Brain microvascular endothelial cell (primary cell): ENCODE results near the gene SELENOK.

ENCODE experiments used
- DNase-seq: peaks from one replicate; pipeline ENCODE4 v3.0.0-alpha.2; 2020
- H3K27ac ChIP-seq: fragments of 250-450 bp; sonication (Bioruptor Pico); 2 replicates; pipeline ENCODE4 v1.5.1; 2020; ENCODE audit warnings: mild to moderate bottlenecking, moderate library complexity
- H3K27me3 ChIP-seq: fragments of 250-450 bp; sonication (Bioruptor Pico); replicated peaks from 2 replicates; pipeline ENCODE4 v1.5.1; 2020; ENCODE audit warnings: mild to moderate bottlenecking
- H3K36me3 ChIP-seq: fragments of 250-450 bp; sonication (Bioruptor Pico); replicated peaks from 2 replicates; pipeline ENCODE4 v1.5.1; 2020; ENCODE audit warnings: mild to moderate bottlenecking
- H3K4me3 ChIP-seq: 2 replicates; pipeline ENCODE4 v1.5.1; 2011; ENCODE audit warnings: low read depth, mild to moderate bottlenecking, control low read depth, low read length, moderate library complexity
- in situ Hi-C: cut with HindIII; loops from 2 replicates; pipeline ENCODE4 v1.10.0; 2017; ENCODE audit warnings: low sequenced_read_pairs, low pct_ligation_motif_present
- TF ChIP-seq, protein P1 (sequence below): IDR thresholded peaks from 2 replicates; pipeline ENCODE4 v1.5.1; 2011; ENCODE audit warnings: low read depth, mild to moderate bottlenecking, moderate library complexity, low read length, control low read depth, inconsistent platforms; ENCODE audit errors: missing control alignments

SELENOK gene

DNA sequence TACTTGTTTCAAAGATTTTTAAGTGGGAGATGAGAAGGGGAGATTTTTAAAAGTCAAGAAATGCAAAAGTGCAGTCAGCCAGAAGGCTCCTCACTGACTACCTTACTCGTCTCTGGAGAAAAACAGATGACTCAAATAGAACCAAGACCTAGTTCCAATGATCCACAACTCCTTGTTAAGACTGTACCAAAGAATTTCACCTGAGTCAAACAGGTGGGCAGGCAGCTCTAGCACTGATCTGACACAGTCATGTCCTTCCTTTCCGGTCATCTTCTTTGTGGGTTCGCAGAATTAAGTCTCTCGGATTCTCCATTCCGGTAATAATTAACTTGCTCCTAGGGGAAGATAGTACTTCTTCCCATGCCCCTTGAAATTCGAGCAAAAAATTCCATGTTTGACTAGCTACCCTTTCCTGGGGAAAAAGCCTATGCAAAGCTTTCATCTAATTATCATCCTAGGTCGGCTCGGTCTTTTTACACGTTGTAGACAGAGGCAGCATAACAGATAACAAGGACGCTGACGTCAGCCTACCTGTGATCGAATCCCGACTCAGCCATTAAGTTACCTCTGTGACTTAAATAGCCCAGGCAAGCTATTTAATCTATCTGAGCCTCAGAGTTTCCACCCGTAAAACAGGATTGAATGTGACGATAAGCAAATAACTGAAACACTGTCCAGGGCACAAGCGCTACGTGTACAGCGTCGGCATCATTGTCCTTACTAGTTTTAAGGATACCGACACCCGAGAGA is 758 bp downstream of the SELENOK start:
- TF ChIP-seq, protein P1, sequence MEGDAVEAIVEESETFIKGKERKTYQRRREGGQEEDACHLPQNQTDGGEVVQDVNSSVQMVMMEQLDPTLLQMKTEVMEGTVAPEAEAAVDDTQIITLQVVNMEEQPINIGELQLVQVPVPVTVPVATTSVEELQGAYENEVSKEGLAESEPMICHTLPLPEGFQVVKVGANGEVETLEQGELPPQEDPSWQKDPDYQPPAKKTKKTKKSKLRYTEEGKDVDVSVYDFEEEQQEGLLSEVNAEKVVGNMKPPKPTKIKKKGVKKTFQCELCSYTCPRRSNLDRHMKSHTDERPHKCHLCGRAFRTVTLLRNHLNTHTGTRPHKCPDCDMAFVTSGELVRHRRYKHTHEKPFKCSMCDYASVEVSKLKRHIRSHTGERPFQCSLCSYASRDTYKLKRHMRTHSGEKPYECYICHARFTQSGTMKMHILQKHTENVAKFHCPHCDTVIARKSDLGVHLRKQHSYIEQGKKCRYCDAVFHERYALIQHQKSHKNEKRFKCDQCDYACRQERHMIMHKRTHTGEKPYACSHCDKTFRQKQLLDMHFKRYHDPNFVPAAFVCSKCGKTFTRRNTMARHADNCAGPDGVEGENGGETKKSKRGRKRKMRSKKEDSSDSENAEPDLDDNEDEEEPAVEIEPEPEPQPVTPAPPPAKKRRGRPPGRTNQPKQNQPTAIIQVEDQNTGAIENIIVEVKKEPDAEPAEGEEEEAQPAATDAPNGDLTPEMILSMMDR = no peak
- no peaks in the 10 kb centered on the region for H3K36me3 ChIP-seq
- H3K27ac ChIP-seq = peak overlapping the region; percentile 93
- H3K27me3 ChIP-seq = no peaks in the 10 kb centered on the region
- in situ Hi-C loops = no loop called here
- peak overlapping the region; percentile 94 for H3K4me3 ChIP-seq
- peak; percentile 34 for DNase-seq

DNA sequence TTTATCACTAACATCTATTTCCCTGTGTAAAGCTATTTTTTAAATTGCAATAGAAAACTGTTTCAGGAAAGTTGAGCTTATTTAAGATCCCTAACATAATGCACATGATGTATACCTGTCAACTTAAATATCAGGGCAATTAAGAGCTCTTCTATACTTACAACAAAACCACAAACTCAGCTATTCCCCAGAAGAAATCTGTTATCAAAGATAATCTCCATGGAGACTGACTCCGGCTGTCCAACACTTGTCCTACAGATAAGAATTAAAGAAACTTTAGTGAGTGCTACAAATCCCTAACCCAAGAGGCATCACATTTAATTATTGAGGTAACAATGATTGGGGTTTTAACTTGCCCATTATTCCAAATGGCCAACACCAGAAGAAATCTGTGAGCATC is 3.4 kb downstream of the SELENOK start:
- H3K27ac ChIP-seq = no peak overlapping the region
- TF ChIP-seq, protein P1 = no peak
- H3K4me3 ChIP-seq = no peak overlapping the region
- DNase-seq = peak; percentile 1
- H3K27me3 ChIP-seq = no peaks in the 10 kb centered on the region
- H3K36me3 ChIP-seq = no peaks in the 10 kb centered on the region
- in situ Hi-C loops = no loop called here

DNA sequence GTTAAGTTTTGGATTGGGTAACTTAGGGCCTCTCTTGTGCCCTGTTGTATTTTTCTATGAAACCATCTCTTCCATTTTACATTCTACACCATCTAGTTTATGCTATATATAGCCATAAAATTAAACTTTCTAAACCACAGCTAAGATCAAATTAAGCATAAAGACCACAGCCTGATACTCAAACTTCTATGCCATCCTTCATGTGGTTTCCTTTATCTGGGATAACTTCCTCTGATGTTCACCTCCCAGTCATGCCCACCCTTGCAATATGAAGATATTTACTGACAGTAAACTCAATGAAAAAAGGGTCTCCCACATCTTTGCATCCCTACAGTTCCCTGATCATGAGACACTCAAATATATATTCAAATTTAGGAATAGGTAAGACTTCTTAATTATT is 4.2 kb downstream of the SELENOK start:
- no peaks in the 10 kb centered on the region for H3K27me3 ChIP-seq
- H3K36me3 ChIP-seq = no peaks in the 10 kb centered on the region
- no peak for DNase-seq
- in situ Hi-C loops = no loop called here
- TF ChIP-seq, protein P1 = no peak
- no peak overlapping the region for H3K27ac ChIP-seq
- no peak overlapping the region for H3K4me3 ChIP-seq

DNA sequence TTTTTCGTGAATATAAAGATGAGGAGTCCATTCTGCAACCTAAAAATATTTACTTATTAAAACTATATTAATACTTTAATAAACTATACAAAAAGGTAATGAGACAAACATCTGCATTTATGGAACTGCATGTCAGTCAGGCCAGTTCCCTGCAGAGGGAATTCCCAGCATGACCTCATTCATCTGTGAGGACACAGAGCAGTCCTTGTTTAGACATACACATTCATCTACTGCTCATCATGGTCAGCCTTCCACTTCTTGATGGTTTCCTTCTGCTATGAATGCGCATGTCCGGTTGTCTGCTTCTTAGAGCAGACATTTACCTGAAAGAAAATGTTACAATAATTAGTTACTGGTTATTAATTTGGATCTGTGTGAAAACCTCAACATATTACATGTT is 6.4 kb downstream of the SELENOK start:
- H3K27ac ChIP-seq = no peak overlapping the region
- DNase-seq = peak; percentile 27

DNA sequence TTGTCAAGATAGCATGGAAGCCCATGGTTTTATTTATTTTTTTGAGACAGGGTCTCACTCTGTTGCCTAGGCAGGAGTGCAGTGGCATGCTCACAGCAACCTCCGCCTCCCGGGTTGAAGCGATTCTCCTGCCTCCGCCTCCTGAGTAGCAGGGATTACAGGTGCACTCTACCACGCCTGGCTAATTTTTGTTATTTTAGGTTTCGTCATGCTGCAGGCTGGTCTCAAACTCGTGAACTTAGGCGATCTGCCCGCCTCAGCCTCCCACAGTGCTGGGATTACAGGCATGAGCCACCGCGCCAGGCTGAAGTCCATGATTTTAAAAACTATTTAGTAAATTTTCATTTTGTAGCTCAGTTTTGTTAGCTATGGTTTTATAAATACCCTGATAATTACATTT is 7.0 kb downstream of the SELENOK start:
- in situ Hi-C loops = no loop called here
- TF ChIP-seq, protein P1 = no peak
- no peak for DNase-seq
- Histone ChIP-seq H3K36me3 (peaks cover 2% of the 10 kb centered on the region), H3K27me3 (no peaks in the 10 kb centered on the region), H3K27ac (no peak overlapping the region), H3K4me3 (no peak overlapping the region)

More for the DNA sequence above, 6.4 kb downstream of the SELENOK start:
- no peak overlapping the region for H3K4me3 ChIP-seq
- no peaks in the 10 kb centered on the region for H3K36me3 ChIP-seq
- no peaks in the 10 kb centered on the region for H3K27me3 ChIP-seq
- TF ChIP-seq, protein P1 = no peak
- in situ Hi-C loops = no loop called here

DNA sequence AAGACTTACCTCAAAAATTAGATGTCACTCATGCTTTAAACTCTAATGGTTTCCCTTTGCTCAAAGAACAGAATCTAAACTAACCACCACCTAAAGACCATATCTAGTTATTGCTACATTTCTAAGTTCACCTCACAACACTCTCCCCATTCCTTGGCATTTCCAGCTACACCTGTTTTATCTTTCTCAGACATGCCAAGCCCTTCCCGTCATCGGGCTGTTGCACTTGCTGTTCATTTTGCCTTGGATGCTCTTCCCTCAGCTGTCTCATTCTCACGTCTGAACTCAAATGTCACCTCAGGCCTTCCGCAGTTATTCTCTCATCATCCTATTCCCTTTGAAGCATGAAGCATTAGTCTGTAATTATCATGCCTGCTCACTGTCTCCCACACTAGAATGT is 8.7 kb downstream of the SELENOK start:
- no peak for DNase-seq
- H3K4me3 ChIP-seq = no peak overlapping the region
- TF ChIP-seq, protein P1 = no peak
- in situ Hi-C loops = no loop called here
- H3K27me3 ChIP-seq = no peaks in the 10 kb centered on the region
- peaks cover 10% of the 10 kb centered on the region for H3K36me3 ChIP-seq
- H3K27ac ChIP-seq = no peak overlapping the region
